Effector CD8-positive, alpha-beta T cell (primary cell): ENCODE measurements around the gene MKLN1.

ENCODE experiments used
- DNase-seq: peaks from one replicate; lab custom pipeline; 2025; lab: John Stamatoyannopoulos, UW

The MKLN1 gene

GRCh38 chr7:131466735-131467365 lies 139.2 kb downstream of the MKLN1 start:
- DNase-seq = no peak

DNA sequence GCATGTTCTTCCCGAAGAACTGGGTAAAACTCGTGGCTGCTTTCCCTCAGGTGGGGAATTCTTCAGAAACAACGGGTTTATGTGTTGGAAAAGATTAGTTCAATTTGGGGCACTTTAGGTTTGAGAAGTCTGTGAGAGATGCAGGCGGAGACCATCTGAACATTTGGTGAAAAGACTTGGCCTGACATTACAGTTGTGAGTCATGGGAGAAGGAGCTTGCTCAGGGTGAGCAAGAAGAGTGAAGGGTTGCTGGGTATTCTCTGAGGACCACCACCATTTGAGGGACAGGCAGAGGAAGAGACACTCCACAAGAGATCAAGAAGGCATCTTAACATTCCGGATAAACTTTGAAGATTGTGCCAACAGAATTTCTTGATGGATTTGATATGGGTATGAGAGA lies 140.1 kb downstream of the MKLN1 start:
- no peak for DNase-seq

- DNase-seq = no peak
Observed at GRCh38 chr7:131471250-131472004, 143.8 kb downstream of the MKLN1 start.

- DNase-seq = no peak
Observed at GRCh38 chr7:131476740-131477139, 149.1 kb downstream of the MKLN1 start.

GRCh38 chr7:131480384-131481315 lies 153.0 kb downstream of the MKLN1 start:
- no peak for DNase-seq

DNA sequence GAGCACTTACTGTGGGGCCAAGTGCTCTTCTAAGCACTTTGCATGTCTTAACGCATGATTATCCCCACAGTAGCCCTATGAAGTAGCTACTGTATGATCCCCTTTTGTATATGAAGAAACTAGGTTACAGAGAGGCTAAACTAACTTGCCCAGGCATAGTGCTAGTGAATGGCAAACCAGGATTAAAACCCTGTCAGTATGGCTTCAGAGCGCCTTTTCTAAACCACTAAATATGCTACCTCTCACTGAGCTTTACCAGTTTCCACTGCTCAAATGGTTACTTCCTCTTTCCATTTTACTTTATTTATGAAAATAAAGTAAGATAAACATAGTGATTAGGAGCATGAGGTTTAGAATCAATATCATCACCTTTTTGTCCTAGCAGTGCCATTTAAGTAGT lies 155.1 kb downstream of the MKLN1 start:
- no peak for DNase-seq

GRCh38 chr7:131483586-131483985 lies 155.9 kb downstream of the MKLN1 start:
- no peak for DNase-seq

GRCh38 chr7:131486346-131486745 lies 158.7 kb downstream of the MKLN1 start:
- DNase-seq = no peak

DNA sequence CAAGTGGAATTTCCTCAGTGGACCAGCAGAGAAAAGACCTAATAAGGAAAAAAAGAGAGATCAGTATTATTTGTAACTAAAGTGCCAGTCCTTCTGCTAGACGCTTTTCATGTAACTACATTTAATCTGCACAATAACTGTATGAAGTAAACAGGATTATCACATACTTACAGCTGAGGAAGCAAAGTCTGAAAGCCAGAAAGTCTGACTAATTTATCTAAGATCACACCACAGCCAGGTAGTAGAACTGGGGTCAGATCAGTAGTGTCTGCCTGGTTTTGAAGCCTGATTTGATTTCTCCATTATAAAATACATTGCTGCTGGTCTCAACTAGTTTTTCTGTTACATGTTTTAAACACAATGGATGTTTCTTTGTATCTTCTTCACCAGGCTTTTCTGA lies 159.5 kb downstream of the MKLN1 start:
- DNase-seq = no peak

DNA sequence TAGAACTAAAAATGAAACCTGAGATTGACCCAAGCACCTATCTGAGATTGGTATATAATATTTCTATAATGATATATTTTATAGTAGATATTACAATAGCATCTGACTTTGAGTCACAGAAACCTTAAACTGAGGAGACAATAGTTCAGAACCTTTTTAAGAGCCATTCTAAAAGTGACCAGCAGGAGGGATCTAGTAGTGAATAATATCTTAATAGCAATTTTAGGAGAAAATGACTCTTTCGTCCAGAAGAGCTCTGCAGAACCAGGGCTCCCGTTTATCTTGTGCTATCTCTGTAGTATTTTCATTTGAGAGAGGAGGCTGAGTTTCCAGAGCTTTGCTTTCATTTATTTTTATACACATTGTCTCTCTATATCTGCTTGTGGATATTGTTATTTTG lies 160.7 kb downstream of the MKLN1 start:
- DNase-seq = no peak

DNA sequence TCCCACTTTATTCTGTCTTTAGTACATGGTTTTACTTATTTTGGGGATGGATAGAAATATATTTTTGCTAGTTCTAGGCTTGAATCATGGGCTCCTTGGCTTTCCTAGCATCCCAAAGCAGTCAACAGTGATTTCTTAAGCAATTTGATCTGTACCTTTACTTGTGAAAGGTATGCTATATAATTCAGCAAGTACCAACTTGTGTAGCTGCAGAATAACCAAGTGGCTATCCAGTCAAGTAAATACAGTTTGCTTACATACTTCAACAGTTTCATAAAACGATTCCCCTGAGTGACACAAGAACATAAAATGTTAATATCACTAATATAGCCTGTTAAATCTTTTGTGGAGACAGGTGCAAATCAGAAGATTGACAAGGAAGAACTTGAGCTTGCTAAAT lies 161.5 kb downstream of the MKLN1 start:
- no peak for DNase-seq

DNA sequence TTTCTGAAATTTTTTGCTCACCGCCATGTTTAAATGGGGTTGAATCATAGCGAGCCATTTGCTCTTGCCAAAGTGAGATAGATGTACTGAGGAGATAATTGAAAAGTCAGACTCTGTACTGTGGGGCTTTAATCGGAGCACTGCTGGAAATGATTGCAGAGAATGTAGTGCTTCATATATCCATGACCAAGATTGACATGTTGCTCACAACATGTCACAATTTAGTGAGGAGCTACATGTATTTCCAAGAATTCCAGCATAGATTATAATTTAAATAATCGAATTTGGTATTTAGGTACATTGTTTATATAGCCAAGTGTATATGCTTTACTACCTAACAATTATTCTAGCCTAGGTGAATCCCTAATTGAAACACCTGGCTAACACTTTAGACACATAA lies 162.2 kb downstream of the MKLN1 start:
- DNase-seq = no peak

DNA sequence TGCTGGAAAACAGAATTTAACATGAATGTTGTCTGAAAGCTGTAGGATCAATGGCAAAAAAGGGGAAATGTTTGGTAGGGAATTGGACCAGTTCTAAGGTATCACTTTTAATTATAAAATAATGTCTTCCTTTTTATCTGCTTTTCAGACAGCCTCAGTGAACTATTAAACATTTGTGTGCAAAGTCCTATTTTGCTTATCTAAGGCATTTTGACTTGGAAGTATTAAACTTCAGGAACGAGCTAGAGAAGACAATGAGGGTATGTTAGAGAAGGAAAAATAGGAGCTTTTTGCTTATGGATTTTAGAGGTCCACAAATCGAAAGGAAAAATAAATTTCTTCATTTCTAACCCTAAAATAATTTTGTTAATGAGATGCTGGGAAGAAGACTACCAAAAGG lies 165.4 kb downstream of the MKLN1 start:
- DNase-seq = no peak

GRCh38 chr7:131493581-131493980 lies 165.9 kb downstream of the MKLN1 start:
- no peak for DNase-seq

DNA sequence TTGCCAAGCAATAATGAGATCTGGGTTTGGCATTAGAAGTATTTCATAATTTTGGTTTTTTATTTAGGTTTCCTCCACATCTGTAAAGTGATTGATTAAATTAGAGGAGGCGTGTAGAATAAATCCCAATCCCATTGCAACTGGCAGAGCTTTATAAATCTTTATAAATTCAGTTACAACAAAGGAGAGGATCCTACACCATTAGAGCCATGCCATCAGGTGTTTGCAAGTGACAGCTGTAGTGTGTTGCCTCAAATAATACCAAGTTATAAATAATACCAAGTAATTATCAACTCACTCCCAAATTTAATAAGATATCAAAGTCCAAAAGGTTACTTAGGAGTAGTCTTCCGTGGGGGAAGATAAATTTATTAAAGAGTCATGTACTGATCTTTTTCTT lies 166.5 kb downstream of the MKLN1 start:
- no peak for DNase-seq

GRCh38 chr7:131495669-131496498 lies 168.2 kb downstream of the MKLN1 start:
- DNase-seq = no peak

DNA sequence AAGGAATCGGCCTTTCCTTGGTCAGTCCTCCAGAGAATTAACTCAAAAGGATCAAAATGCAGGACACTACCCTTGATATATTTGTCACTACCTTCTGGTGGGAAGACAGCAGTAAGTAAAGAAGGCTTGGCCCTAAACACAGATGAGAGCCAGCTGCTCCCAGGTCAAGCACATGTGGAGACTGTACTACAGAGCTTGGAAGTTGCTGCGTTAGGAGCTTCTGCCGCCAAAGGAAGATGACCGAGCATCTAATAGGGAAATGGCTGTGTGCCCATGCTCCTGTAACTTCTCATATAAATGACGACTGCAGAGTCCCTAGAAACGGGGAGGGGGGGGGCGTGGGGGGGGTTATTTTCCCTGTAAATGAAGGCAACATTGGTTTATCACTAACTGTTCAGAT lies 169.8 kb downstream of the MKLN1 start:
- no peak for DNase-seq

- no peak for DNase-seq
Observed at GRCh38 chr7:131498237-131498885, 170.7 kb downstream of the MKLN1 start.

GRCh38 chr7:131499801-131500200 lies 172.1 kb downstream of the MKLN1 start:
- DNase-seq = no peak

- DNase-seq = no peak
Observed at GRCh38 chr7:131500357-131500756, 172.7 kb downstream of the MKLN1 start.

DNA sequence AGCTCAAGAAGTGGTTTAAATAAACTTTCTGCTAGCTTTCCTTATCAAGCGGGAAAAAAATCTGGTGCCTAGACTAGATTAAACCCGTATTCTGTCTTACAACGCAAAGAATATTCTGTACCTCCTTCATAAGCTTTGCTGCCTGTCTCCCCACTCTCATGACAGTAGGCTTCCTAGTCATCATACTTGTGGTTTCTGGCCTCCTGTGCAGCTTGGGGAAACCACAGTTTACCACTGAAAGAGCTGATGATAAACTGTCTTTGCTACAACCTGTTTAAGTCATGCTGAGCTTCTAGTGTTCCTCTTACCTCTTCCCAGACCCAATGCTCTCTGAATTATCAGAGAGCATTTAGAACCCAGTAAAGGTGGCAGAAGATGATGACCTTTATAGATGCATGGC lies 173.7 kb downstream of the MKLN1 start:
- DNase-seq = no peak
